GM12801 (cell line): Measurements from ENCODE around the gene CELF1.

Experiments used
- CTCF ChIP-seq: IDR thresholded peaks from one replicate; pipeline ENCODE4 v1.5.1; 2011; ENCODE audit warnings: control low read depth; ENCODE audit not compliant: insufficient read length; ENCODE audit errors: extremely low read depth

The CELF1 gene

GRCh38 chr11:47443028-47443700 lies 109.8 kb downstream of the CELF1 start:
- no peak for TF ChIP-seq CTCF

- TF ChIP-seq CTCF: no peak
Measured at GRCh38 chr11:47442514-47442913, 110.4 kb downstream of the CELF1 start.

GRCh38 chr11:47441421-47441820 lies 111.5 kb downstream of the CELF1 start:
- TF ChIP-seq CTCF: no peak

- no peak for TF ChIP-seq CTCF
Measured at GRCh38 chr11:47440054-47440476, 112.9 kb downstream of the CELF1 start.

GRCh38 chr11:47438721-47439120 lies 114.2 kb downstream of the CELF1 start:
- no peak for TF ChIP-seq CTCF

GRCh38 chr11:47437746-47438418 lies 115.0 kb downstream of the CELF1 start:
- TF ChIP-seq CTCF: no peak

GRCh38 chr11:47437218-47437745 lies 115.7 kb downstream of the CELF1 start:
- TF ChIP-seq CTCF: no peak
